Loucy (cell line): Measurements from ENCODE around the gene ANKRD13A.
"Not testable (repeated sequence)": the region's sequence is repeated elsewhere in the genome, so short reads cannot be mapped to it uniquely, and the experiment has no call there.

Source experiments
- H2AFZ ChIP-seq: fragments of 200-600 bp; sonication (generic); 2 replicates; pipeline ENCODE4 v1.6.0; 2016; ENCODE audit warnings: antibody characterized with exemption, mild to moderate bottlenecking, low read length, moderate library complexity
- H3F3A ChIP-seq: fragments of 200-600 bp; 2 replicates; pipeline ENCODE4 v1.6.0; 2016; ENCODE audit warnings: antibody characterized with exemption, low read depth, mild to moderate bottlenecking
- H3K27me3 ChIP-seq: fragments of 200-600 bp; sonication (generic); 2 replicates; pipeline ENCODE4 v1.6.1; 2014; ENCODE audit warnings: low read length, mild to moderate bottlenecking; ENCODE audit not compliant: insufficient read depth, poor library complexity, severe bottlenecking
- H3K36me3 ChIP-seq: fragments of 200-600 bp; sonication (generic); 2 replicates; pipeline ENCODE4 v1.6.1; 2016; ENCODE audit warnings: low read length; ENCODE audit not compliant: insufficient read depth
- H3K4me1 ChIP-seq: fragments of 200-600 bp; sonication (generic); 2 replicates; pipeline ENCODE4 v1.5.1; 2014; ENCODE audit warnings: low read length, mild to moderate bottlenecking; ENCODE audit not compliant: insufficient read depth, poor library complexity, severe bottlenecking
- H3K4me2 ChIP-seq: fragments of 200-600 bp; sonication (generic); 2 replicates; pipeline ENCODE4 v1.6.0; 2014; ENCODE audit warnings: antibody characterized with exemption, low read length, low read depth, mild to moderate bottlenecking; ENCODE audit not compliant: poor library complexity, severe bottlenecking
- H3K4me3 ChIP-seq: fragments of 200-600 bp; sonication (generic); 2 replicates; pipeline ENCODE4 v1.5.1; 2014; ENCODE audit warnings: low read length, mild to moderate bottlenecking, mixed read lengths; ENCODE audit not compliant: poor library complexity, severe bottlenecking
- H3K79me2 ChIP-seq: fragments of 200-600 bp; sonication (generic); 2 replicates; pipeline ENCODE4 v1.6.1; 2014; ENCODE audit warnings: low read length; ENCODE audit not compliant: insufficient read depth
- H3K9ac ChIP-seq: fragments of 200-600 bp; sonication (generic); 2 replicates; pipeline ENCODE4 v1.6.0; 2014; ENCODE audit warnings: mild to moderate bottlenecking, low read depth, low read length, moderate library complexity; ENCODE audit not compliant: poor library complexity, severe bottlenecking
- H3K9me2 ChIP-seq: fragments of 200-600 bp; sonication (generic); replicated peaks from 2 replicates; pipeline ENCODE4 v1.6.1; 2016; ENCODE audit warnings: low read depth, low read length, mixed read lengths
- H3K9me3 ChIP-seq: fragments of 200-600 bp; sonication (generic); 2 replicates; pipeline ENCODE4 v1.6.1; 2014; ENCODE audit warnings: mild to moderate bottlenecking, antibody characterized with exemption, low read length, low read depth; ENCODE audit not compliant: insufficient read depth
- H4K20me1 ChIP-seq: fragments of 200-600 bp; sonication (generic); 2 replicates; pipeline ENCODE4 v1.6.0; 2014; ENCODE audit warnings: antibody characterized with exemption, low read length, mild to moderate bottlenecking; ENCODE audit not compliant: insufficient read depth, poor library complexity, severe bottlenecking
- CTCF ChIP-seq: fragments of 200-600 bp; sonication (generic); conservative IDR thresholded peaks from 2 replicates; pipeline ENCODE4 v1.5.1; 2014; ENCODE audit warnings: mild to moderate bottlenecking, antibody characterized with exemption, low read length
- EZH2phosphoT487 ChIP-seq: fragments of 200-600 bp; IDR thresholded peaks from 2 replicates; pipeline ENCODE4 v1.6.1; 2018; ENCODE audit warnings: antibody characterized with exemption, mild to moderate bottlenecking, moderate library complexity, borderline replicate concordance

Gene ANKRD13A

GRCh38 chr12:110071504-110071903, 72.3 kb downstream of the ANKRD13A start:
- Histone ChIP-seq H3K4me3 (no peak overlapping the region), H4K20me1 (no peaks in the 10 kb centered on the region), H3K27me3 (no peaks in the 10 kb centered on the region), H3K36me3 (no peaks in the 10 kb centered on the region), H3K9me2 (no peaks in the 10 kb centered on the region), H3K79me2 (no peaks in the 10 kb centered on the region), H3K9me3 (no peaks in the 10 kb centered on the region), H3K9ac (no peak overlapping the region), H2AFZ (no peak overlapping the region), H3F3A (no peaks in the 10 kb centered on the region), H3K4me1 (peaks cover 10% of the 10 kb centered on the region), H3K4me2 (no peak overlapping the region)
- TF ChIP-seq CTCF, result no peak
- no peak for TF ChIP-seq EZH2phosphoT487

GRCh38 chr12:110071967-110072366, 72.7 kb downstream of the ANKRD13A start:
- Histone ChIP-seq H3K9ac (no peak overlapping the region), H3K9me2 (no peaks in the 10 kb centered on the region), H3K4me2 (no peak overlapping the region), H2AFZ (no peak overlapping the region), H3K36me3 (no peaks in the 10 kb centered on the region), H3K9me3 (no peaks in the 10 kb centered on the region), H3K27me3 (no peaks in the 10 kb centered on the region), H3F3A (no peaks in the 10 kb centered on the region), H3K79me2 (no peaks in the 10 kb centered on the region), H4K20me1 (no peaks in the 10 kb centered on the region), H3K4me3 (no peak overlapping the region), H3K4me1 (peaks cover 10% of the 10 kb centered on the region)
- TF ChIP-seq CTCF (no peak), EZH2phosphoT487 (no peak)

- Histone ChIP-seq H3K4me1 (peaks cover 10% of the 10 kb centered on the region), H3K4me2 (peak overlapping the region; percentile 60), H3K9ac (peak overlapping the region; percentile 56), H3K4me3 (peak overlapping the region; percentile 68), H2AFZ (peak overlapping the region; percentile 87; the same call in 1 of the 2 replicates)
- H3K9me2 ChIP-seq, H3K79me2 ChIP-seq, H3F3A ChIP-seq, H3K27me3 ChIP-seq, H4K20me1 ChIP-seq, H3K36me3 ChIP-seq, H3K9me3 ChIP-seq: not testable (repeated sequence)
These were observed 73.4 kb downstream of the ANKRD13A start for GRCh38 chr12:110072636-110073035.

GRCh38 chr12:110073049-110073831, 74.0 kb downstream of the ANKRD13A start:
- peaks cover 10% of the 10 kb centered on the region for H3K4me1 ChIP-seq
- no peaks in the 10 kb centered on the region for H3K79me2 ChIP-seq
- H3F3A ChIP-seq, result no peaks in the 10 kb centered on the region
- peak overlapping the region; percentile 60 for H3K4me2 ChIP-seq
- H3K9me2 ChIP-seq, result no peaks in the 10 kb centered on the region
- H4K20me1 ChIP-seq, result no peaks in the 10 kb centered on the region
- peak overlapping the region; percentile 68 for H3K4me3 ChIP-seq
- H3K9me3 ChIP-seq, result no peaks in the 10 kb centered on the region
- H3K36me3 ChIP-seq, result no peaks in the 10 kb centered on the region
- TF ChIP-seq CTCF (no peak), EZH2phosphoT487 (no peak)
- H3K27me3 ChIP-seq, result no peaks in the 10 kb centered on the region
- peak overlapping the region; percentile 56 for H3K9ac ChIP-seq
- H2AFZ ChIP-seq, result peak overlapping the region; percentile 87
